A549 treated with AZD9567 at 1 μM for 4 hours (cell line): Measurements from ENCODE around the gene PLXDC1. TPM values are rescaled to one million over a fixed set of nuclear protein-coding genes. Genes with fewer than 3 reads are reported as not detected.

Experiments used
- total RNA-seq: library from RNA; stranded (reverse); fragments of 200-300 nt; extraction: Qiagen RNA extraction; gene quantifications from 5 replicates; pipeline ENCODE4 v1.2.3, GENCODE V29; 2022; ENCODE audit not compliant: insufficient read depth

The PLXDC1 gene
- total RNA-seq: 0.17 to 0.48 TPM (median 0.20 TPM) in 4 of 5 replicates, not detected in the other

GRCh38 chr17:39151150-39151942 is at the start of gene PLXDC1:
Gene PLXDC1, minus strand, starts transcription at chr17:39151637. Its CDS starts 200 bp downstream, at chr17:39151437.

GRCh38 chr17:39200070-39200879 is 48.8 kb upstream of the PLXDC1 start, which contains the start of gene RPL19:
Gene RPL19, plus strand, starts transcription at chr17:39200283. Its CDS starts 62 bp downstream, at chr17:39200345.

GRCh38 chr17:39197380-39198185 is 46.1 kb upstream of the PLXDC1 start, which contains the start of gene CACNB1:
Gene CACNB1, minus strand, starts transcription at chr17:39197669. Its CDS starts 174 bp downstream, at chr17:39197495.

GRCh38 chr17:39165841-39166349 is 14.5 kb upstream of the PLXDC1 start, which contains the start of gene ARL5C:
Gene ARL5C, minus strand, starts transcription at chr17:39166161. Its CDS starts 401 bp downstream, at chr17:39165760.

Other genes with a start within 250 kb of the PLXDC1 start
- gene FBXO47, start 184.2 kb downstream of the PLXDC1 start, total RNA-seq: not detected in 5 replicates
- gene ARL5C, start 14.5 kb upstream of the PLXDC1 start, total RNA-seq: not detected in 5 replicates
- gene CACNB1, start 46.0 kb upstream of the PLXDC1 start, total RNA-seq: 5.1 to 7.5 TPM (median 6.1 TPM) in 5 replicates
- 3,335 to 4,158 TPM (median 4,032 TPM) in 5 replicates for gene RPL19, start 48.6 kb upstream of the PLXDC1 start, total RNA-seq
- 0.58 to 1.5 TPM (median 1.2 TPM) in 5 replicates for gene STAC2, start 74.3 kb upstream of the PLXDC1 start, total RNA-seq
- gene FBXL20, start 250.0 kb upstream of the PLXDC1 start, total RNA-seq: 6.4 to 7.9 TPM (median 7.8 TPM) in 5 replicates